Neural crest cell (in vitro differentiated cells): ENCODE measurements around the gene PRDM16. TPM values are rescaled to one million over a fixed set of nuclear protein-coding genes. Genes with fewer than 3 reads are reported as not detected.

Experiments used
- DNase-seq: peaks from one replicate; pipeline ENCODE4 v3.0.0; 2021; ENCODE audit warnings: low read depth, mixed read lengths, low spot score
- H3K27ac Mint-ChIP-seq: one replicate; pipeline ENCODE4 v1.8.0; 2021; ENCODE audit warnings: mild to moderate bottlenecking, mixed read lengths; ENCODE audit not compliant: unreplicated experiment
- H3K27me3 Mint-ChIP-seq: 2 replicates; pipeline ENCODE4 v1.8.0; 2021; ENCODE audit warnings: low read depth, mild to moderate bottlenecking, mixed read lengths
- H3K36me3 Mint-ChIP-seq: 2 replicates; pipeline ENCODE4 v1.8.0; 2021; ENCODE audit warnings: low read depth, mild to moderate bottlenecking, mixed read lengths
- H3K4me1 Mint-ChIP-seq: 2 replicates; pipeline ENCODE4 v1.8.0; 2021; ENCODE audit warnings: mixed read lengths
- H3K4me3 Mint-ChIP-seq: one replicate; pipeline ENCODE4 v1.8.0; 2021; ENCODE audit warnings: mild to moderate bottlenecking, mixed read lengths
- H3K9me3 Mint-ChIP-seq: 2 replicates; pipeline ENCODE4 v1.8.0; 2021; ENCODE audit warnings: mixed read lengths
- CTCF ChIP-seq: fragments of 200-600 bp; sonication (generic); conservative IDR thresholded peaks from 2 replicates; pipeline ENCODE4 v1.5.0; 2021; ENCODE audit warnings: antibody characterized with exemption, mild to moderate bottlenecking
- total RNA-seq: library from RNA; stranded (reverse); gene quantifications from 2 replicates; pipeline ENCODE4 v1.2.1, GENCODE V29; 2021

PRDM16 gene
- total RNA-seq, 1 donor from 2014 or later, result 11.7 TPM

- no peak for TF ChIP-seq CTCF
- no peaks in the 10 kb centered on the region for H3K9me3 Mint-ChIP-seq
- no peak for DNase-seq
- H3K36me3 Mint-ChIP-seq, result no peaks in the 10 kb centered on the region
- H3K27me3 Mint-ChIP-seq, result no peaks in the 10 kb centered on the region
- H3K4me1 Mint-ChIP-seq, result peaks cover 26% of the 10 kb centered on the region
- H3K4me3 Mint-ChIP-seq, result peak overlapping the region; percentile 59
- no peak overlapping the region for H3K27ac Mint-ChIP-seq
Measured at GRCh38 chr1:3473381-3473844, 404.4 kb downstream of the PRDM16 start.

GRCh38 chr1:3474016-3474415 lies 405.0 kb downstream of the PRDM16 start:
- TF ChIP-seq CTCF, result no peak
- Mint-ChIP-seq H3K27ac (no peak overlapping the region), H3K4me1 (peaks cover 26% of the 10 kb centered on the region), H3K36me3 (no peaks in the 10 kb centered on the region), H3K4me3 (peak overlapping the region; percentile 59), H3K9me3 (no peaks in the 10 kb centered on the region), H3K27me3 (no peaks in the 10 kb centered on the region)
- DNase-seq, result no peak

GRCh38 chr1:3474421-3474820 lies 405.4 kb downstream of the PRDM16 start:
- no peak overlapping the region for H3K4me3 Mint-ChIP-seq
- H3K4me1 Mint-ChIP-seq, result peaks cover 26% of the 10 kb centered on the region
- no peaks in the 10 kb centered on the region for H3K27me3 Mint-ChIP-seq
- H3K9me3 Mint-ChIP-seq, result no peaks in the 10 kb centered on the region
- no peak for DNase-seq
- no peak overlapping the region for H3K27ac Mint-ChIP-seq
- H3K36me3 Mint-ChIP-seq, result no peaks in the 10 kb centered on the region
- no peak for TF ChIP-seq CTCF

GRCh38 chr1:3475839-3476573 lies 407.0 kb downstream of the PRDM16 start:
- H3K4me1 Mint-ChIP-seq, result peaks cover 16% of the 10 kb centered on the region
- no peak overlapping the region for H3K27ac Mint-ChIP-seq
- no peaks in the 10 kb centered on the region for H3K9me3 Mint-ChIP-seq
- no peaks in the 10 kb centered on the region for H3K36me3 Mint-ChIP-seq
- DNase-seq, result no peak
- H3K4me3 Mint-ChIP-seq, result no peak overlapping the region
- no peak for TF ChIP-seq CTCF
- no peaks in the 10 kb centered on the region for H3K27me3 Mint-ChIP-seq

- no peaks in the 10 kb centered on the region for H3K27me3 Mint-ChIP-seq
- H3K9me3 Mint-ChIP-seq, result no peaks in the 10 kb centered on the region
- DNase-seq, result no peak
- no peak overlapping the region for H3K27ac Mint-ChIP-seq
- peaks cover 12% of the 10 kb centered on the region for H3K4me1 Mint-ChIP-seq
- TF ChIP-seq CTCF, result no peak
- H3K4me3 Mint-ChIP-seq, result no peak overlapping the region
- H3K36me3 Mint-ChIP-seq, result no peaks in the 10 kb centered on the region
Measured at GRCh38 chr1:3476666-3477065, 407.7 kb downstream of the PRDM16 start.
